Measurements from ENCODE around the gene QTRT2. TPM values are rescaled to one million over a fixed set of nuclear protein-coding genes. Genes with fewer than 3 reads are reported as not detected.

Gene QTRT2
- total RNA-seq, 1 experiment from 2014 or later: 47.7 TPM

Other genes with a start within 250 kb of the QTRT2 start
- 7.9 TPM for gene GRAMD1C, start 217.9 kb upstream of the QTRT2 start, total RNA-seq (2021; ENCODE audit: unreplicated experiment)
- gene ZDHHC23, start 108.7 kb upstream of the QTRT2 start, total RNA-seq (2021; ENCODE audit: unreplicated experiment): 22.8 TPM
- 4.1 TPM for gene CCDC191, start 211 bp upstream of the QTRT2 start, total RNA-seq (2021; ENCODE audit: unreplicated experiment)
- gene DRD3, start 122.3 kb downstream of the QTRT2 start, total RNA-seq (2021; ENCODE audit: unreplicated experiment): not detected
- 0.12 TPM for gene ZNF80, start 180.8 kb downstream of the QTRT2 start, total RNA-seq (2021; ENCODE audit: unreplicated experiment)
- gene TIGIT, start 237.3 kb downstream of the QTRT2 start, total RNA-seq (2021; ENCODE audit: unreplicated experiment): 0.07 TPM